HepG2 (cell line): ENCODE measurements around the gene TIMELESS. TPM values are rescaled to one million over a fixed set of nuclear protein-coding genes. Genes with fewer than 3 reads are reported as not detected.

ENCODE experiments used
- ATAC-seq: fragments of 200-7000 bp; cut with Tn5 transposase; 3 replicates; pipeline ENCODE4 v1.9.1; 2020; ENCODE audit warnings: mild to moderate bottlenecking, moderate library complexity
- BruUV-seq: library from RNA; stranded (reverse); fragments of 400-500 nt; replicated peaks from 2 replicates; lab custom pipeline; 2021; lab: Mats Ljungman, UMichigan
- CTCF ChIA-PET: fragments of 300-600 bp; formaldehyde crosslinking; extraction: SDS; loops from one replicate; lab custom pipeline; 2021; ENCODE audit warnings: low total read pairs, inconsistent platforms, low intra/inter-chr PET ratio; lab: Yijun Ruan, JAX
- POLR2A ChIA-PET: fragments of 350-600 bp; sonication (Branson Sonifier 250); formaldehyde crosslinking; loops from one replicate; lab custom pipeline; 2020; ENCODE audit warnings: antibody characterized with exemption, inconsistent platforms; lab: Yijun Ruan, JAX
- DNase-seq: peaks from one replicate; pipeline ENCODE4 v3.0.0-alpha.2; 2015; ENCODE audit warnings: low spot score
- FAIRE-seq: peaks from 3 replicates; lab custom pipeline; 2011; peaks lifted over from hg19 to GRCh38; lab: Jason Lieb, UNC
- H2AFZ ChIP-seq: one replicate; pipeline ENCODE4 v1.6.1; 2011; ENCODE audit warnings: low read length, inconsistent platforms
- H3K27ac ChIP-seq: fragments of 300-600 bp; 3 replicates; pipeline ENCODE4 v1.8.0; 2011; ENCODE audit warnings: mixed run types, mild to moderate bottlenecking, mixed read lengths, low read length, inconsistent platforms; ENCODE audit not compliant: insufficient read depth; ENCODE audit errors: extremely low read length
- H3K27me3 ChIP-seq, 2 experiments: fragments of 200-600 bp in 1 of 2; 2 replicates in 1 of 2; 3 replicates in 1 of 2; pipeline versions ENCODE4 v1.6.0 to v1.8.0; 2011; ENCODE audit warnings: low read length in 2 of 2, mild to moderate bottlenecking in 2 of 2, moderate library complexity in 2 of 2, inconsistent platforms in 1 of 2; ENCODE audit not compliant: insufficient read depth in 2 of 2, control insufficient read depth in 1 of 2
- H3K36me3 ChIP-seq, 2 experiments: fragments of 200-600 bp in 1 of 2; replicated peaks in 1 of 2; 2 replicates in 1 of 2; 3 replicates in 1 of 2; pipeline versions ENCODE4 v1.5.1 to v1.8.0; 2011; ENCODE audit warnings: low read length in 2 of 2, inconsistent platforms in 1 of 2; ENCODE audit not compliant: insufficient read depth in 2 of 2, control insufficient read depth in 1 of 2
- H3K4me1 ChIP-seq: 2 replicates; pipeline ENCODE4 v1.5.1; 2012; ENCODE audit warnings: low read length, inconsistent platforms; ENCODE audit not compliant: insufficient read depth
- H3K4me2 ChIP-seq: 2 replicates; pipeline ENCODE4 v1.6.0; 2011; ENCODE audit warnings: low read depth, low read length, inconsistent platforms
- H3K4me3 ChIP-seq, 3 experiments: fragments of 200-600 bp in 1 of 3; sonication (generic), shearing (Covaris generic) in 1 of 3; replicated peaks in 1 of 3; 2 replicates each; pipeline ENCODE4 v1.5.1; 2011 to 2016; ENCODE audit warnings: low read length in 3 of 3, inconsistent platforms in 2 of 3, low read depth in 2 of 3, mild to moderate bottlenecking in 2 of 3, control low read depth in 1 of 3, mixed read lengths in 1 of 3; ENCODE audit not compliant: insufficient read depth in 1 of 3
- H3K79me2 ChIP-seq: one replicate; pipeline ENCODE4 v1.6.1; 2011; ENCODE audit warnings: low read length, inconsistent platforms; ENCODE audit not compliant: insufficient read depth
- H3K9ac ChIP-seq: 2 replicates; pipeline ENCODE4 v1.6.0; 2011; ENCODE audit warnings: mild to moderate bottlenecking, low read depth, low read length, inconsistent platforms; ENCODE audit not compliant: insufficient read depth
- H3K9me3 ChIP-seq: 2 replicates; pipeline ENCODE4 v1.5.1; 2012; ENCODE audit warnings: mild to moderate bottlenecking, low read length
- H4K20me1 ChIP-seq: 2 replicates; pipeline ENCODE4 v1.6.0; 2011; ENCODE audit warnings: inconsistent platforms, mild to moderate bottlenecking, low read length, moderate library complexity; ENCODE audit not compliant: insufficient read depth
- HMG20B ChIP-seq: conservative IDR thresholded peaks from 2 replicates; pipeline ENCODE4 v1.6.1; 2016; ENCODE audit warnings: missing genetic modification reagents, missing compliant biosample characterization
- NFKBIZ ChIP-seq: IDR thresholded peaks from 2 replicates; pipeline ENCODE4 v1.6.1; 2018; ENCODE audit warnings: missing genetic modification reagents, missing compliant biosample characterization
- RCOR2 ChIP-seq: IDR thresholded peaks from 2 replicates; pipeline ENCODE4 v1.6.1; 2016; ENCODE audit warnings: missing biosample characterization, missing genetic modification reagents
- SALL2 ChIP-seq: sonication (generic); formaldehyde crosslinking; IDR thresholded peaks from 2 replicates; pipeline ENCODE4 v1.8.1; 2023; ENCODE audit warnings: mild to moderate bottlenecking, missing genetic modification reagents, inconsistent platforms
- SIX1 ChIP-seq: sonication (generic); formaldehyde crosslinking; IDR thresholded peaks from 2 replicates; pipeline ENCODE4 v1.4.0; 2020; ENCODE audit warnings: missing genetic modification reagents, borderline replicate concordance
- SIX4 ChIP-seq: sonication (generic); formaldehyde crosslinking; IDR thresholded peaks from 2 replicates; pipeline ENCODE4 v1.4.0; 2020; ENCODE audit warnings: missing genetic modification reagents
- SKI ChIP-seq: fragments of 450-650 bp; IDR thresholded peaks from one replicate; pipeline ENCODE4 v1.6.1; 2018; ENCODE audit warnings: mild to moderate bottlenecking; ENCODE audit not compliant: partially characterized antibody
- ZC3H13 ChIP-seq: sonication (generic); formaldehyde crosslinking; IDR thresholded peaks from 2 replicates; pipeline ENCODE4 v1.8.1; 2023; ENCODE audit warnings: mild to moderate bottlenecking, missing genetic modification reagents, moderate library complexity
- ZNF230 ChIP-seq: sonication (generic); formaldehyde crosslinking; IDR thresholded peaks from 2 replicates; pipeline ENCODE4 v1.4.0; 2020; ENCODE audit warnings: mild to moderate bottlenecking, missing genetic modification reagents
- ZNF614 ChIP-seq: IDR thresholded peaks from 2 replicates; pipeline ENCODE4 v1.6.1; 2018; ENCODE audit warnings: missing biosample characterization, missing genetic modification reagents, inconsistent platforms, borderline replicate concordance
- ZNF674 ChIP-seq: sonication (generic); formaldehyde crosslinking; IDR thresholded peaks from 2 replicates; pipeline ENCODE4 v1.5.0; 2020; ENCODE audit warnings: low read depth, mild to moderate bottlenecking, missing genetic modification reagents
- WGBS: methylation state at CpG from one replicate; pipeline ENCODE4 v1.1.6; 2017; ENCODE audit warnings: low lambda C conversion rate; 5-methylcytosine and 5-hydroxymethylcytosine counted together
- in situ Hi-C: cut with HindIII; loops from 2 replicates; pipeline ENCODE4 v1.10.0; 2017; ENCODE audit warnings: low pct_unique_long_range_greater_than_20kb; ENCODE audit not compliant: extremely low pct_ligation_motif_present
- intact Hi-C: fragments of 100-400 bp; cut with micrococcal nuclease; formaldehyde crosslinking; loops from one replicate; pipeline ENCODE4 v1.10.0; 2022; ENCODE audit not compliant: unreplicated experiment
- polyA plus RNA-seq, 8 experiments: library from polyadenylated mRNA; depleted of rRNA in 3 of 8; stranded (reverse) in 7 of 8; unstranded in 1 of 8; fragments of >200 nt; fragmentation: Illumina TruSeq in 4 of 8; extraction: Trizol in 4 of 8; gene quantifications; 2 replicates each; pipeline versions ENCODE4 v1.2.1 to v1.2.3, GENCODE V29; 2011 to 2016; ENCODE audit warnings: low read depth in 4 of 8, missing spikeins in 1 of 8, mixed read lengths in 1 of 8; ENCODE audit not compliant: insufficient read depth in 1 of 8
- total RNA-seq, 5 experiments: library from RNA; depleted of rRNA; stranded (reverse); fragments of >200 nt; fragmentation: Illumina TruSeq; extraction: Trizol; gene quantifications; 2 replicates each; pipeline ENCODE4 v1.2.3, GENCODE V29; 2016; ENCODE audit warnings: low read depth in 1 of 5
- TF ChIP-seq, protein P1 (sequence below): sonication (generic); formaldehyde crosslinking; IDR thresholded peaks from 2 replicates; pipeline ENCODE4 v1.8.0; 2022; ENCODE audit warnings: mild to moderate bottlenecking, missing genetic modification reagents, moderate library complexity

The TIMELESS gene
- total and polyA plus RNA-seq, 2 of the 13 experiments (the other 11 are each of a cell fraction or from before 2014, with no cell fraction given) = 4.0 to 20.3 TPM

DNA sequence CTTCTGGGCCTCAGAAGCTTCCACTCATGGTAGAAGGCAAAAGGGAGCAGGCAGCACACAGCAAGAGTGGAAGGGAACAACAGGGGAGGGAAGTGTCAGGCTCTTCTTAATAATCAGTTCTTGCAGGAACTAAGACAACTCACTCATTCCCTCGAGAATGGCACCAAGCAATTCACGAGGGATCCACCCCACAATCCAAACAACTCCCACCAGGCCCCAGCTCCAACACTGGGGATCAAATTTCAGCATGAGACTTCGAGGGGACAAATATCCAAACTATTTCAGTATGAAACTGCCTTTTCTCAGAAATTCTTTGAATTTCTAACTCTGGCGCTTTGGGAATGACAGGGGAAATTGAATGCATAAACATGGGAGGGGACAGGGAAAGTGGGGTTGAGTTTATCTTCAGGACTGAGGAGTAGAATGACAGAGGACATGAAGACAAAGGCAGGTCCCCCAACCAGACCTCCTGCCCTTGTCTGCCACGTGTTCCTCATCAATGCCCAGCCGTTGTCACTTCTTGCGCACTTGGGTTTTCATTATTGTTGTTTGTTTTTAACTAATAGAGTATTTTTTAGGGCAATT, 62.0 kb downstream of the TIMELESS start:
- peaks cover 49% of the 10 kb centered on the region for H3K4me1 ChIP-seq
- H3K4me2 ChIP-seq = peak overlapping the region; percentile 43
- H3K27ac ChIP-seq = no peak overlapping the region
- peak overlapping the region; percentile 46 for H2AFZ ChIP-seq
- H3K9me3 ChIP-seq = no peaks in the 10 kb centered on the region
- TF ChIP-seq SIX1 (CRISPR knock-in tag) (peak; percentile 76; the same call in 1 of the 2 replicates), HMG20B (CRISPR knock-in tag) (no peak), ZNF230 (CRISPR knock-in tag) (no peak), SKI (no peak), SIX4 (CRISPR knock-in tag) (peak; percentile 56; the same call in 1 of the 2 replicates), ZC3H13 (CRISPR knock-in tag) (no peak)
- no peak for ATAC-seq
- CTCF ChIA-PET = no interaction called here
- H3K4me3 ChIP-seq = no peak overlapping the region; a peak in 1 of 6 replicates
- H3K9ac ChIP-seq = no peak overlapping the region
- in situ Hi-C loops = no loop called here
- BruUV-seq = no TSS peak
- WGBS = 14% methylated on average over 7 of the region's 7 CpGs
- intact Hi-C loops = no loop called here
- H3K27me3 ChIP-seq = peaks cover 0 to 2% of the 10 kb centered on the region in 2 experiments; a peak in 1 of 5 replicates
- no peaks in the 10 kb centered on the region for H3K36me3 ChIP-seq
- DNase-seq = no peak
- no peaks in the 10 kb centered on the region for H3K79me2 ChIP-seq
- POLR2A ChIA-PET = interaction anchor here (1.1 kb wide), 2 partner anchors 24 to 27 kb away, joined by 3 to 4 read pairs; partner anchors contain the start of genes APOF and STAT2
- no peaks in the 10 kb centered on the region for H4K20me1 ChIP-seq
- no peak for FAIRE-seq

DNA sequence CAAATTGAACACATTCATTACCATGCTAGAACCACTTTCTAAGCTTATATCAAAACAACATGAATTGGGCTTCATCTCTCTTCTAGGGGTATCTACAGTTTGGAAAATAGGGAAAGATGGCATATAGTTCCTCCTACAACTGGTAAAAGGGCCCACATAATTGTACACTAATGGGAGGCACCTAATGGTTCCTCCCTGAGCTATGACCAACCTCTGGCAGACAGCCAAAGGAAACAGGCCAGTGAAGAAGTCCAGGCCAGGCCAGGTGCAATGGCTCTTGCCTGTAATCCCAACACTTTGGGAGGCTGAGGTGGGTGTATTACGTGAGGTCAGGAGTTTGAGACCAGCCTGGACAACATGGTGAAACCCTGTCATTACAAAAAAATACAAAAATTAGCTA, 63.4 kb downstream of the TIMELESS start:
- ChIA-PET POLR2A (interaction anchor here (1.0 to 1.4 kb wide), 2 partner anchors 24 to 26 kb away, joined by 3 to 4 read pairs; partner anchors contain the start of gene STAT2), CTCF (no interaction called here)
- DNase-seq = no peak
- 44% methylated on average over 1 of the region's 1 CpG for WGBS
- no TSS peak for BruUV-seq
- no peak for TF ChIP-seq ZNF614 (CRISPR knock-in tag)
- no peak for TF ChIP-seq ZNF674
- TF ChIP-seq, protein P1, sequence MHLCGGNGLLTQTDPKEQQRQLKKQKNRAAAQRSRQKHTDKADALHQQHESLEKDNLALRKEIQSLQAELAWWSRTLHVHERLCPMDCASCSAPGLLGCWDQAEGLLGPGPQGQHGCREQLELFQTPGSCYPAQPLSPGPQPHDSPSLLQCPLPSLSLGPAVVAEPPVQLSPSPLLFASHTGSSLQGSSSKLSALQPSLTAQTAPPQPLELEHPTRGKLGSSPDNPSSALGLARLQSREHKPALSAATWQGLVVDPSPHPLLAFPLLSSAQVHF = no peak
- TF ChIP-seq NFKBIZ = no peak
- no peak for TF ChIP-seq RCOR2 (CRISPR knock-in tag)
- TF ChIP-seq SALL2 (CRISPR knock-in tag) = no peak
- Histone ChIP-seq H3K4me1 (peaks cover 49% of the 10 kb centered on the region), H3K36me3 (no peaks in the 10 kb centered on the region), H2AFZ (no peak overlapping the region), H4K20me1 (no peaks in the 10 kb centered on the region), H3K27me3 (peaks cover 0 to 7% of the 10 kb centered on the region in 2 experiments; a peak in 1 of 5 replicates), H3K9me3 (no peaks in the 10 kb centered on the region), H3K27ac (no peak overlapping the region), H3K9ac (no peak overlapping the region), H3K4me3 (no peak overlapping the region), H3K4me2 (no peak overlapping the region), H3K79me2 (no peaks in the 10 kb centered on the region)
- in situ Hi-C loops = no loop called here
- intact Hi-C loops = no loop called here
- ATAC-seq = peak; percentile 34; the same call in 1 of the 3 replicates
- no peak for FAIRE-seq
